EH (cell line): ENCODE measurements around the gene DTHD1.

Experiments used
- DNase-seq: peaks from one replicate; pipeline ENCODE4 v3.0.0-alpha.2; 2015; ENCODE audit warnings: low read depth

DTHD1 gene

GRCh38 chr4:36269533-36270173, 11.8 kb upstream of the DTHD1 start:
- no peak for DNase-seq

- no peak for DNase-seq
These were observed 8.1 kb upstream of the DTHD1 start for GRCh38 chr4:36273276-36273675.

- DNase-seq, result no peak
These were observed 7.3 kb upstream of the DTHD1 start for GRCh38 chr4:36274158-36274557.

GRCh38 chr4:36277533-36277932, 3.9 kb upstream of the DTHD1 start:
- no peak for DNase-seq

- no peak for DNase-seq
These were observed 2.6 kb upstream of the DTHD1 start for GRCh38 chr4:36278789-36279188.

- DNase-seq, result no peak
These were observed 861 bp upstream of the DTHD1 start for GRCh38 chr4:36280555-36280954.

GRCh38 chr4:36282503-36283030, 1.2 kb downstream of the DTHD1 start:
- no peak for DNase-seq

- DNase-seq, result no peak
These were observed 2.6 kb downstream of the DTHD1 start for GRCh38 chr4:36283912-36284465.

- DNase-seq, result no peak
These were observed 4.5 kb downstream of the DTHD1 start for GRCh38 chr4:36285784-36286480.

GRCh38 chr4:36286481-36286871, 5.1 kb downstream of the DTHD1 start:
- DNase-seq, result no peak

- DNase-seq, result no peak
These were observed 7.5 kb downstream of the DTHD1 start for GRCh38 chr4:36288731-36289426.

GRCh38 chr4:36290641-36291040, 9.2 kb downstream of the DTHD1 start:
- DNase-seq, result no peak

GRCh38 chr4:36292556-36293188, 11.3 kb downstream of the DTHD1 start:
- no peak for DNase-seq

- DNase-seq, result no peak
These were observed 19.7 kb downstream of the DTHD1 start for GRCh38 chr4:36301127-36301526.

- no peak for DNase-seq
These were observed 22.2 kb downstream of the DTHD1 start for GRCh38 chr4:36303426-36304137.

- DNase-seq, result no peak
These were observed 22.8 kb downstream of the DTHD1 start for GRCh38 chr4:36304138-36304681.

- no peak for DNase-seq
These were observed 26.7 kb downstream of the DTHD1 start for GRCh38 chr4:36308150-36308549.

- DNase-seq, result no peak
These were observed 28.8 kb downstream of the DTHD1 start for GRCh38 chr4:36310216-36310615.

- no peak for DNase-seq
These were observed 29.4 kb downstream of the DTHD1 start for GRCh38 chr4:36310793-36311192.

- DNase-seq, result no peak
These were observed 31.1 kb downstream of the DTHD1 start for GRCh38 chr4:36312511-36312910.

- DNase-seq, result no peak
These were observed 31.9 kb downstream of the DTHD1 start for GRCh38 chr4:36313301-36313700.
